ENCODE results near the gene SH3PXD2B. TPM values are rescaled to one million over a fixed set of nuclear protein-coding genes. Genes with fewer than 3 reads are reported as not detected.

SH3PXD2B gene
- total and polyA plus RNA-seq, 2 of the 13 experiments (the other 11 are each of a cell fraction or from before 2014, with no cell fraction given): 3.4 to 4.6 TPM

GRCh38 chr5:172430354-172430753 is 24.0 kb downstream of the SH3PXD2B start:
- H3K4me2 ChIP-seq (ENCODE audit: low read depth, low read length): no peak overlapping the region
- BruUV-seq (replicated peaks): no TSS peak
- intact Hi-C loops (cut with micrococcal nuclease; ENCODE audit: unreplicated experiment) (no loop called here), in situ Hi-C loops (cut with HindIII; ENCODE audit: extremely low pct_ligation_motif_present, low pct_unique_long_range_greater_than_20kb) (no loop called here)
- 74% methylated on average over 2 of the region's 2 CpGs for WGBS (ENCODE audit: low lambda C conversion rate)
- TF ChIP-seq EP300 (IDR thresholded peaks at IDR 0.05; ENCODE audit: low read depth in 2 of 2, low read length in 2 of 2): no peak
- no peak for TF ChIP-seq EP300 (CRISPR knock-in tag; IDR thresholded peaks at IDR 0.05; ENCODE audit: borderline replicate concordance)
- TF ChIP-seq POLR2G (IDR thresholded peaks at IDR 0.05; ENCODE audit: low read depth, low read length): no peak
- TF ChIP-seq RARA (CRISPR knock-in tag; IDR thresholded peaks at IDR 0.05): no peak
- no peak for TF ChIP-seq CREBL2 (CRISPR knock-in tag; IDR thresholded peaks at IDR 0.05; ENCODE audit: borderline replicate concordance)
- TF ChIP-seq GMEB2 (CRISPR knock-in tag; IDR thresholded peaks at IDR 0.05; ENCODE audit: low read depth): no peak
- TF ChIP-seq ZNF414 (CRISPR knock-in tag; IDR thresholded peaks at IDR 0.05): no peak
- TF ChIP-seq, protein P1, sequence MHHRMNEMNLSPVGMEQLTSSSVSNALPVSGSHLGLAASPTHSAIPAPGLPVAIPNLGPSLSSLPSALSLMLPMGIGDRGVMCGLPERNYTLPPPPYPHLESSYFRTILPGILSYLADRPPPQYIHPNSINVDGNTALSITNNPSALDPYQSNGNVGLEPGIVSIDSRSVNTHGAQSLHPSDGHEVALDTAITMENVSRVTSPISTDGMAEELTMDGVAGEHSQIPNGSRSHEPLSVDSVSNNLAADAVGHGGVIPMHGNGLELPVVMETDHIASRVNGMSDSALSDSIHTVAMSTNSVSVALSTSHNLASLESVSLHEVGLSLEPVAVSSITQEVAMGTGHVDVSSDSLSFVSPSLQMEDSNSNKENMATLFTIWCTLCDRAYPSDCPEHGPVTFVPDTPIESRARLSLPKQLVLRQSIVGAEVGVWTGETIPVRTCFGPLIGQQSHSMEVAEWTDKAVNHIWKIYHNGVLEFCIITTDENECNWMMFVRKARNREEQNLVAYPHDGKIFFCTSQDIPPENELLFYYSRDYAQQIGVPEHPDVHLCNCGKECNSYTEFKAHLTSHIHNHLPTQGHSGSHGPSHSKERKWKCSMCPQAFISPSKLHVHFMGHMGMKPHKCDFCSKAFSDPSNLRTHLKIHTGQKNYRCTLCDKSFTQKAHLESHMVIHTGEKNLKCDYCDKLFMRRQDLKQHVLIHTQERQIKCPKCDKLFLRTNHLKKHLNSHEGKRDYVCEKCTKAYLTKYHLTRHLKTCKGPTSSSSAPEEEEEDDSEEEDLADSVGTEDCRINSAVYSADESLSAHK (CRISPR knock-in tag; IDR thresholded peaks at IDR 0.05; ENCODE audit: borderline replicate concordance): no peak
- TF ChIP-seq ZBTB39 (CRISPR knock-in tag; IDR thresholded peaks at IDR 0.05): no peak
- TF ChIP-seq ZBTB33 (CRISPR knock-in tag; IDR thresholded peaks at IDR 0.05): no peak
- TF ChIP-seq KAT2B (IDR thresholded peaks at IDR 0.05; ENCODE audit: borderline replicate concordance, low read depth, low read length): no peak
- no peak for TF ChIP-seq RFX3 (CRISPR knock-in tag; IDR thresholded peaks at IDR 0.05)
- no peak for TF ChIP-seq ZNF576 (CRISPR knock-in tag; IDR thresholded peaks at IDR 0.05)
- no peak for TF ChIP-seq XRCC5 (optimal IDR thresholded peaks at IDR 0.05; ENCODE audit: low read length)
- TF ChIP-seq POLR2A (IDR thresholded peaks at IDR 0.05; ENCODE audit: insufficient read depth in 1 of 2, low read depth in 2 of 2, low read length in 2 of 2): no peak
- no peak for TF ChIP-seq ZNF260 (CRISPR knock-in tag; IDR thresholded peaks at IDR 0.05; ENCODE audit: borderline replicate concordance, low read depth)
- CTCF ChIA-PET (ENCODE audit: low intra/inter-chr PET ratio, low total read pairs): no interaction called here
- H3K9me3 ChIP-seq (ENCODE audit: low read length): no peaks in the 10 kb centered on the region
- H3K27ac ChIP-seq (ENCODE audit: extremely low read length, insufficient read depth, low read length): no peak overlapping the region
- no peaks in the 10 kb centered on the region; a peak in 1 of 5 replicates for H3K27me3 ChIP-seq (ENCODE audit: control insufficient read depth in 1 of 2, insufficient read depth in 2 of 2, low read length in 2 of 2)
- H2AFZ ChIP-seq (ENCODE audit: low read length): no peak overlapping the region
- H3K79me2 ChIP-seq (ENCODE audit: insufficient read depth, low read length): no peaks in the 10 kb centered on the region
- FAIRE-seq (no peak), DNase-seq (ENCODE audit: low spot score) (no peak), ATAC-seq (no peak)
- H3K36me3 ChIP-seq (replicated peaks in 1 of 2; ENCODE audit: control insufficient read depth in 1 of 2, insufficient read depth in 2 of 2, low read length in 2 of 2): no peaks in the 10 kb centered on the region
- H4K20me1 ChIP-seq (ENCODE audit: insufficient read depth, low read length): no peaks in the 10 kb centered on the region
- H3K9ac ChIP-seq (ENCODE audit: insufficient read depth, low read depth, low read length): no peak overlapping the region
- H3K4me1 ChIP-seq (ENCODE audit: insufficient read depth, low read length): peaks cover 62% of the 10 kb centered on the region
- no peak overlapping the region for H3K4me3 ChIP-seq (replicated peaks in 1 of 3; ENCODE audit: insufficient read depth in 1 of 3, low read depth in 2 of 3, low read length in 3 of 3)
- POLR2A ChIA-PET: interaction anchor here (0.6 kb wide), 1 partner anchor 18 kb away, joined by 3 read pairs; no protein-coding TSS in a partner anchor
